Tibial nerve (tissue), 4 donors: ENCODE results near the gene P3H3.

Experiments used
- CTCF ChIP-seq, 5 experiments: fragments of 200-600 bp in 3 of 5; fragments of 450-650 bp in 2 of 5; sonication (generic) in 3 of 5; IDR thresholded peaks; one replicate each; pipeline ENCODE4 v1.5.1; 2016 to 2019; ENCODE audit warnings: antibody characterized with exemption in 5 of 5, mild to moderate bottlenecking in 3 of 5, moderate library complexity in 2 of 5
- EP300 ChIP-seq, 2 donors: sonication (generic); formaldehyde crosslinking; IDR thresholded peaks; one replicate each; pipeline ENCODE4 v1.6.1; 2017; ENCODE audit warnings: antibody characterized with exemption in 2 of 2, mild to moderate bottlenecking in 1 of 2
- POLR2A ChIP-seq, 2 donors: fragments of 450-650 bp; IDR thresholded peaks; one replicate each; pipeline ENCODE4 v1.6.1; 2017; ENCODE audit warnings: antibody characterized with exemption in 2 of 2, mild to moderate bottlenecking in 2 of 2, moderate library complexity in 2 of 2

GRCh38 chr12:6832125-6832524, 3.9 kb downstream of the P3H3 start:
- no peak for TF ChIP-seq CTCF (IDR thresholded peaks at IDR 0.05)
- no peak for TF ChIP-seq POLR2A (IDR thresholded peaks at IDR 0.05)
- no peak for TF ChIP-seq EP300 (IDR thresholded peaks at IDR 0.05)
